Upper lobe of right lung (tissue), 1 donor: ENCODE measurements around the gene SLC49A3. TPM values are rescaled to one million over a fixed set of nuclear protein-coding genes. Genes with fewer than 3 reads are reported as not detected.

Experiments
- ATAC-seq: fragments of 200-7000 bp; cut with Tn5 transposase; one replicate; pipeline ENCODE4 v1.9.1; 2020; ENCODE audit warnings: mild to moderate bottlenecking, moderate library complexity
- DNase-seq: peaks from one replicate; pipeline ENCODE4 v3.0.0-alpha.2; 2020
- H3K27ac ChIP-seq: fragments of 200-600 bp; one replicate; pipeline ENCODE4 v1.8.0; 2022
- H3K27me3 ChIP-seq: fragments of 200-600 bp; one replicate; pipeline ENCODE4 v1.8.0; 2022; ENCODE audit warnings: mild to moderate bottlenecking
- H3K36me3 ChIP-seq: fragments of 200-600 bp; one replicate; pipeline ENCODE4 v1.8.0; 2022
- H3K4me1 ChIP-seq: fragments of 200-600 bp; one replicate; pipeline ENCODE4 v1.8.0; 2022
- H3K4me3 ChIP-seq: fragments of 200-600 bp; one replicate; pipeline ENCODE4 v1.8.0; 2022; ENCODE audit warnings: mild to moderate bottlenecking
- H3K9me3 ChIP-seq: fragments of 200-600 bp; one replicate; pipeline ENCODE4 v1.8.0; 2022
- CTCF ChIP-seq: fragments of 200-600 bp; IDR thresholded peaks from one replicate; pipeline ENCODE4 v1.8.0; 2022; ENCODE audit warnings: antibody characterized with exemption
- intact Hi-C: fragments of 100-400 bp; cut with DNase I; formaldehyde crosslinking; loops from one replicate; pipeline ENCODE4 v1.11.0; 2022
- total RNA-seq: library from RNA; stranded (reverse); fragmentation: NEBNext Ultra II Directional; extraction: Animal tissue kit (Norgen Biotek cat#: 25700); gene quantifications from one replicate; pipeline ENCODE4 v1.2.1, GENCODE V29; 2021
- donor health status: DM: no; HTN: yes; CAD: no; lungs with severe emphysema.

SLC49A3 gene
- total RNA-seq, 1 donor from 2014 or later, result 32.9 TPM

DNA sequence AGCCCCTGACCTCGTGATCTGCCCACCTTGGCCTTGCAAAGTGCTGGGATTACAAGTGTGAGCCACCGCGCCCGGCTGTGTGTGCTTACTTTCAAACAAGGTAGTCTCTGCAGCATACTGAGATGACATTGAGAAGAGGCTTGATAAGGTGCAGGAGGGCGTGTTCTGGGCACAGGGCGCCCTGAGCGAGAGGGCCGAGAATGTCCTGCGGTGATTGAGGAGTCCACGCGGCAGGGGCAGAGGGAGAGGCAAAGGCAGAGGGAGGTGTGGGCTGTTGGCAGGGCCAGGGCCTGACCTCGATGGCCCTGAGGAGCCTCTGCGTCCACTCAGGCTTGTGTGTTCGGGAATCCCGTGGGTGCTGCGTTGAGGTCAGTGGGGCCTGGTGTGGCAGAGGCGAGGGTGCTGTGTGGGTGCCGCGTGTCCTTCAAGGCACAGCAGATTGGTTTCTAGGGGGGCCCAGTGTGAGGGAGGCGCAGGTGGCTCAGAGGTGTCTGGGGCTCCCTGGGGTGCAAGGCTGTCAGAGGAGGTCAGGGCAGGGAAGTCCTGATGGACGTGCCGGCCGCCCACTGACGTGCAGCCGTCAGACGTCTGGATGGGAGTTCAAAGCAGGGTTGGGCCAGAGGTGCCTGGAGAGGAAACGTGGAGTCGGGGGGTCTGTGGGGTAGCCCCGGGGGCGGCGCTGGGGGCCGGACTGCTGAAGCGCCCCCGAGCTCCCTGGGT lies 28.8 kb upstream of the SLC49A3 start:
- no peaks in the 10 kb centered on the region for H3K27me3 ChIP-seq
- no peak for DNase-seq
- H3K9me3 ChIP-seq, result no peaks in the 10 kb centered on the region
- ATAC-seq, result no peak
- H3K4me3 ChIP-seq, result no peak overlapping the region
- intact Hi-C loops, result no loop called here
- H3K4me1 ChIP-seq, result peaks cover 10% of the 10 kb centered on the region
- H3K27ac ChIP-seq, result no peak overlapping the region
- no peak for TF ChIP-seq CTCF
- H3K36me3 ChIP-seq, result no peaks in the 10 kb centered on the region

DNA sequence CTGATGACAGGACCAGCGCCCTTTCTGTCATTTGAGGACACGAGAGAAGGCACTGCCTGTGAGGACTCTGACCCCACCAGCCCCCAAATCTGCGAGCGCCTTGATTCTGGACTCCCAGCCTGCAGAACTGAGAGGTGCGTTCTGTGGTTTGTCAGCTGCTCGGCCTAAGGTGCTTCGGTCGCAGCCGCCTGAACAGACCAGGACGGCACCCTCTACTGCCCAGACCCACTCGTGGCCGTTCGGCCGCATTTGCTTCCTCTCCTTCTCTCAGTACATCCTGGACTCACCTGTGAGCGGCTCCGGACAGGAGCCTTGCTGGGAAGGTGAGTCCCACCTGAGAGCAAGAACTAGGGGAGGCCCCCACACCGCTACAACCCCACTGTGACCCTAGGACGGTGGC lies 25.1 kb upstream of the SLC49A3 start:
- Histone ChIP-seq H3K4me1 (no peaks in the 10 kb centered on the region), H3K27me3 (no peaks in the 10 kb centered on the region), H3K9me3 (no peaks in the 10 kb centered on the region), H3K4me3 (no peak overlapping the region), H3K27ac (no peak overlapping the region), H3K36me3 (no peaks in the 10 kb centered on the region)
- ATAC-seq (no peak), DNase-seq (no peak)
- intact Hi-C loops, result no loop called here
- no peak for TF ChIP-seq CTCF

GRCh38 chr4:712916-713632 lies 24.1 kb upstream of the SLC49A3 start:
- Histone ChIP-seq H3K4me3 (no peak overlapping the region), H3K27me3 (no peaks in the 10 kb centered on the region), H3K27ac (no peak overlapping the region), H3K4me1 (peaks cover 9% of the 10 kb centered on the region), H3K9me3 (no peaks in the 10 kb centered on the region), H3K36me3 (no peaks in the 10 kb centered on the region)
- ATAC-seq, result no peak
- no peak for DNase-seq
- intact Hi-C loops, result no loop called here
- TF ChIP-seq CTCF, result no peak

DNA sequence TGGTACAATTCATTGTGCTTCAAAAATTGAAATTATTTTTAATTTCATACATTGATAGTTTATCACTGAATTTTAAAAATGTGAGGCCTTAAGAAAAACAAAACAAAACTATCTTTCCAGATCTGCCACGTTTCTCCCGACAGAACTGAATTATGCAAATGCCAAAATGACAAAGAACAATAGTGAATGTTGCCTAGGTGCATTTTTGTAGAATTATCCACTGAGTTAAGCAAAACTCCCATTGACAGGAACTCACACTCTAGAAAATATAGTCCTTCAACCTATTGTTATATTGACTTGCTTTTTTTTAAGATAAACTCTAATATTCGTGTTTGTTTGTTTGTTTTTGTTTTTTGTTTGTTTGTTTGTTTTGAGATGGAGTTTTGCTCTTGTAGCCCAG lies 23.1 kb upstream of the SLC49A3 start:
- no peak for ATAC-seq
- no peak overlapping the region for H3K4me3 ChIP-seq
- H3K27ac ChIP-seq, result no peak overlapping the region
- H3K9me3 ChIP-seq, result no peaks in the 10 kb centered on the region
- no peak for DNase-seq
- H3K36me3 ChIP-seq, result no peaks in the 10 kb centered on the region
- intact Hi-C loops, result no loop called here
- H3K4me1 ChIP-seq, result peaks cover 14% of the 10 kb centered on the region
- TF ChIP-seq CTCF, result no peak
- no peaks in the 10 kb centered on the region for H3K27me3 ChIP-seq

DNA sequence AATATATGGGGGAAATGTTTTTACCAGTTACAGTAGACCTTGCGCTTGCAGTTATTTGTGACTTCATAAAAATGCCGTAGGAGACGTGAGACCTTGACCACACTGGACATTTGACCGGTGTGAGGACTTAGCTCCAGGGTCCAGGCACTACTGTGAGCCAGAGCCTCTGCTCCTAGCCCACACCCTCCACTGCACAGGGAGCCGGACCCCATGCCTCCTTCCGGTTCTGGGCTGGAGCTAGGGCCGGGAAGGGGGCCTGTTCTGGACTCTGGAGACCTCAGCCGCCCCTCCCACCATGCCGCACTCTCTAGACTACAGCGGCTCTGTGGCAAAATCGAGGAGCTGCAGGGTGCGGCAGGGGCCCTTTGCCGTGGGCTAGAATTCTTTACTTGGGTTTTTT lies 22.0 kb upstream of the SLC49A3 start:
- H3K4me3 ChIP-seq, result no peak overlapping the region
- no peaks in the 10 kb centered on the region for H3K27me3 ChIP-seq
- intact Hi-C loops, result no loop called here
- ATAC-seq (no peak), DNase-seq (no peak)
- H3K27ac ChIP-seq, result no peak overlapping the region
- H3K4me1 ChIP-seq, result peaks cover 17% of the 10 kb centered on the region
- H3K36me3 ChIP-seq, result no peaks in the 10 kb centered on the region
- H3K9me3 ChIP-seq, result no peaks in the 10 kb centered on the region
- no peak for TF ChIP-seq CTCF
